ENCODE data around the gene TBC1D9B. TPM values are rescaled to one million over a fixed set of nuclear protein-coding genes. Genes with fewer than 3 reads are reported as not detected.

Gene TBC1D9B
- total and polyA plus RNA-seq, 2 of the 13 experiments (the other 11 are each of a cell fraction or from before 2014, with no cell fraction given), result 35.0 to 50.0 TPM

- Histone ChIP-seq H3K4me1 (ENCODE audit: insufficient read depth, low read length) (peaks cover 20% of the 10 kb centered on the region), H3K9me3 (ENCODE audit: low read length) (no peaks in the 10 kb centered on the region), H3K4me3 (replicated peaks in 1 of 3; ENCODE audit: insufficient read depth in 1 of 3, low read depth in 2 of 3, low read length in 3 of 3) (peak overlapping the region; percentile 67 to 86 (median 82); a peak in 4 of 6 replicates), H3K9ac (ENCODE audit: insufficient read depth, low read depth, low read length) (peak overlapping the region; percentile 51; the same call in 1 of the 2 replicates), H4K20me1 (ENCODE audit: insufficient read depth, low read length) (no peaks in the 10 kb centered on the region), H3K4me2 (ENCODE audit: low read depth, low read length) (peak overlapping the region; percentile 99), H2AFZ (ENCODE audit: low read length) (no peak overlapping the region), H3K36me3 (replicated peaks in 1 of 2; ENCODE audit: control insufficient read depth in 1 of 2, insufficient read depth in 2 of 2, low read length in 2 of 2) (peaks cover 0 to 13% of the 10 kb centered on the region in 2 experiments; a peak in 3 of 5 replicates), H3K27ac (ENCODE audit: extremely low read length, insufficient read depth, low read length) (no peak overlapping the region), H3K27me3 (ENCODE audit: control insufficient read depth in 1 of 2, insufficient read depth in 2 of 2, low read length in 2 of 2) (peaks cover 0 to 4% of the 10 kb centered on the region in 2 experiments; a peak in 1 of 5 replicates), H3K79me2 (ENCODE audit: insufficient read depth, low read length) (peaks cover 18% of the 10 kb centered on the region)
- DNase-seq (ENCODE audit: low spot score), result peak; percentile 32
- ChIA-PET POLR2A (interaction anchor here (1.6 kb wide), 1 partner anchor 101 kb away, joined by 3 read pairs; no protein-coding TSS in a partner anchor), CTCF (ENCODE audit: low intra/inter-chr PET ratio, low total read pairs) (interaction anchor here (0.7 kb wide), 1 partner anchor 113 kb away, joined by 3 read pairs; no protein-coding TSS in a partner anchor)
- no TSS peak for BruUV-seq (replicated peaks)
- ATAC-seq, result peak; percentile 89
- in situ Hi-C loops (cut with HindIII; ENCODE audit: extremely low pct_ligation_motif_present, low pct_unique_long_range_greater_than_20kb) (no loop called here), intact Hi-C loops (cut with micrococcal nuclease; ENCODE audit: unreplicated experiment) (loop anchor here (2.0 to 10.0 kb wide), 3 partner anchors 144 to 182 kb away; partner anchors contain the start of gene RNF130)
- WGBS (ENCODE audit: low lambda C conversion rate), result 40% methylated on average over 6 of the region's 16 CpGs
- no peak for FAIRE-seq
- TF ChIP-seq FOXO4 (CRISPR knock-in tag; conservative IDR thresholded peaks at IDR 0.05) (0 out of 2 replicates have a peak, but pooled peaks have one; percentile 65), RARG (CRISPR knock-in tag; IDR thresholded peaks at IDR 0.05; ENCODE audit: low read depth) (no peak), ZBTB26 (CRISPR knock-in tag; IDR thresholded peaks at IDR 0.05; ENCODE audit: borderline replicate concordance) (no peak), HNF1B (CRISPR knock-in tag; IDR thresholded peaks at IDR 0.05) (peak; percentile 36; the same call in 1 of the 2 replicates), ZBTB38 (CRISPR knock-in tag; IDR thresholded peaks at IDR 0.05) (peak; percentile 66; the same call in 1 of the 2 replicates), CHCHD3 (CRISPR knock-in tag; IDR thresholded peaks at IDR 0.05) (no peak), THAP8 (CRISPR knock-in tag; IDR thresholded peaks at IDR 0.05; ENCODE audit: borderline replicate concordance) (no peak), ZNF782 (CRISPR knock-in tag; IDR thresholded peaks at IDR 0.05; ENCODE audit: borderline replicate concordance) (no peak), ZNF275 (CRISPR knock-in tag; IDR thresholded peaks at IDR 0.05; ENCODE audit: borderline replicate concordance) (0 out of 2 replicates have a peak, but pooled peaks have one; percentile 4), ZNF609 (CRISPR knock-in tag; IDR thresholded peaks at IDR 0.05; ENCODE audit: borderline replicate concordance) (no peak), NPAS2 (CRISPR knock-in tag; IDR thresholded peaks at IDR 0.05; ENCODE audit: borderline replicate concordance) (no peak)
Observed at GRCh38 chr5:179908528-179908927, 831 bp upstream of the TBC1D9B start.

Data from HepG2 (cell line).